GM12874 (cell line): ENCODE measurements around the gene ING3.

Experiments
- CTCF ChIP-seq: IDR thresholded peaks from 2 replicates; pipeline ENCODE4 v1.5.1; 2011; ENCODE audit warnings: low read depth, mild to moderate bottlenecking, control low read depth, low read length, moderate library complexity; ENCODE audit not compliant: insufficient read depth

ING3 gene

GRCh38 chr7:121005996-121006584 lies 55.5 kb downstream of the ING3 start:
- no peak for TF ChIP-seq CTCF

- no peak for TF ChIP-seq CTCF
These were observed 56.2 kb downstream of the ING3 start for GRCh38 chr7:121006711-121007315.

GRCh38 chr7:121008816-121009215 lies 58.2 kb downstream of the ING3 start:
- TF ChIP-seq CTCF, result no peak

- no peak for TF ChIP-seq CTCF
These were observed 60.8 kb downstream of the ING3 start for GRCh38 chr7:121011401-121011800.

GRCh38 chr7:121012170-121012874 lies 61.7 kb downstream of the ING3 start:
- TF ChIP-seq CTCF, result no peak

- no peak for TF ChIP-seq CTCF
These were observed 62.3 kb downstream of the ING3 start for GRCh38 chr7:121012919-121013318.

GRCh38 chr7:121015560-121015959 lies 65.0 kb downstream of the ING3 start:
- no peak for TF ChIP-seq CTCF
